Gastrocnemius medialis (tissue), 4 donors: ENCODE measurements around the gene COLQ. TPM values are rescaled to one million over a fixed set of nuclear protein-coding genes. Genes with fewer than 3 reads are reported as not detected.

Experiments used
- ATAC-seq, 2 donors: fragments of 150-250 bp; one replicate each; pipeline ENCODE4 v1.9.1; 2016
- DNase-seq, 2 donors: peaks; one replicate each; pipeline ENCODE4 v3.0.0-alpha.2; 2019
- H3K27ac ChIP-seq, 4 donors: fragments of 200-600 bp; sonication (generic); 1 replicate in 1 of 4; 2 replicates in 3 of 4; pipeline ENCODE4 v1.5.1; 2016 to 2018; ENCODE audit warnings: mild to moderate bottlenecking in 2 of 4, moderate library complexity in 1 of 4
- H3K27me3 ChIP-seq, 3 donors: fragments of 200-600 bp; sonication (generic) in 2 of 3; 1 replicate in 1 of 3; 2 replicates in 2 of 3; pipeline versions ENCODE4 v1.5.1 to v1.6.0; 2016 to 2019; ENCODE audit warnings: mild to moderate bottlenecking in 1 of 3, moderate library complexity in 1 of 3
- H3K36me3 ChIP-seq, 2 donors: fragments of 200-600 bp; sonication (generic) in 1 of 2; one replicate each; pipeline ENCODE4 v1.5.1; 2017 to 2018
- H3K4me1 ChIP-seq, 2 donors: fragments of 200-600 bp; sonication (generic) in 1 of 2; one replicate each; pipeline ENCODE4 v1.5.1; 2016 to 2017; ENCODE audit warnings: mild to moderate bottlenecking in 2 of 2
- H3K4me3 ChIP-seq, 4 donors: fragments of 200-600 bp; sonication (generic) in 3 of 4; 1 replicate in 1 of 4; 2 replicates in 3 of 4; pipeline ENCODE4 v1.5.1; 2016 to 2019; ENCODE audit warnings: mild to moderate bottlenecking in 2 of 4
- H3K9me3 ChIP-seq, 3 donors: fragments of 200-600 bp; sonication (generic) in 2 of 3; 1 replicate in 1 of 3; 2 replicates in 2 of 3; pipeline ENCODE4 v1.5.1; 2016 to 2019
- POLR2A ChIP-seq, 2 donors: fragments of 450-650 bp; IDR thresholded peaks; one replicate each; pipeline ENCODE4 v1.6.1; 2017; ENCODE audit warnings: antibody characterized with exemption in 2 of 2, mild to moderate bottlenecking in 2 of 2, moderate library complexity in 2 of 2
- in situ Hi-C, 4 donors: fragments of 200-750 bp; cut with MboI; loops; one replicate each; pipeline versions ENCODE4 v1.15.0 to v1.8.0; 2017; ENCODE audit warnings: low sequenced_read_pairs in 4 of 4
- intact Hi-C: fragments of 100-400 bp; cut with DNase I; formaldehyde crosslinking; loops from one replicate; pipeline ENCODE4 v1.15.1; 2023; ENCODE audit warnings: low total_unique reads
- microRNA-seq, 2 donors: library from miRNA; unstranded; fragments of <30 nt; microRNA quantifications; one replicate each; pipeline ENCODE4, GENCODE V29; 2016; ENCODE audit warnings: borderline replicate concordance in 2 of 2
- total RNA-seq, 4 donors: library from RNA; depleted of rRNA; stranded (reverse); fragments of >200 nt; gene quantifications; one replicate each; pipeline versions ENCODE4 v1.1.0 to v1.2.3, GENCODE V29; 2016
- TF ChIP-seq, protein P1 (sequence below), 5 experiments: fragments of 450-650 bp in 3 of 5; fragments of 200-600 bp in 2 of 5; sonication (generic) in 2 of 5; IDR thresholded peaks in 4 of 5; conservative IDR thresholded peaks in 1 of 5; 1 replicate in 4 of 5; 2 replicates in 1 of 5; pipeline ENCODE4 v1.5.1; 2016 to 2019; ENCODE audit warnings: antibody characterized with exemption in 5 of 5, mild to moderate bottlenecking in 3 of 5, moderate library complexity in 3 of 5

Gene COLQ
- total RNA-seq, 4 donors from 2014 or later: 2.8 to 4.7 (median 3.0) TPM

DNA sequence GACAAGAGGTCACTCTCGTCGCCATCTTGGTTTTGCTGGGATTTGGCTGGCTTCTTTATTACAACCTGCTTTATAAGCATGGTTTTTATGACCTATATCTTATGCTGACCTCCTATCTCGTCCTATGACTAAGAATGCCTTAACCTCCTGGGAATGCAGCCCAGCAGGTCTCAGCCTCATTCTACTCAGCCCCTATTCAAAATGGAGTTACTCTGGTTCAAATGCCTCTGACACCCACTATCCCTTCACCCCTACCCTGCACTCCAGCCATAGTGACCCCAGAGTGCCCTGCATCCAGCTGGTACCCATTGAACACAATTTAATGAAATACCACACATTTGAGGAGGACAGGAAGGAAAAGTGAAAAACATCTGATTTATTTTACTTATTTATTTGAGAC lies 117.5 kb downstream of the COLQ start:
- H3K4me1 ChIP-seq: no peaks in the 10 kb centered on the region
- no peaks in the 10 kb centered on the region for H3K9me3 ChIP-seq
- no peak overlapping the region for H3K27ac ChIP-seq
- no peaks in the 10 kb centered on the region for H3K27me3 ChIP-seq
- intact Hi-C loops: no loop called here
- no peak overlapping the region for H3K4me3 ChIP-seq
- no peaks in the 10 kb centered on the region for H3K36me3 ChIP-seq
- TF ChIP-seq, protein P1, sequence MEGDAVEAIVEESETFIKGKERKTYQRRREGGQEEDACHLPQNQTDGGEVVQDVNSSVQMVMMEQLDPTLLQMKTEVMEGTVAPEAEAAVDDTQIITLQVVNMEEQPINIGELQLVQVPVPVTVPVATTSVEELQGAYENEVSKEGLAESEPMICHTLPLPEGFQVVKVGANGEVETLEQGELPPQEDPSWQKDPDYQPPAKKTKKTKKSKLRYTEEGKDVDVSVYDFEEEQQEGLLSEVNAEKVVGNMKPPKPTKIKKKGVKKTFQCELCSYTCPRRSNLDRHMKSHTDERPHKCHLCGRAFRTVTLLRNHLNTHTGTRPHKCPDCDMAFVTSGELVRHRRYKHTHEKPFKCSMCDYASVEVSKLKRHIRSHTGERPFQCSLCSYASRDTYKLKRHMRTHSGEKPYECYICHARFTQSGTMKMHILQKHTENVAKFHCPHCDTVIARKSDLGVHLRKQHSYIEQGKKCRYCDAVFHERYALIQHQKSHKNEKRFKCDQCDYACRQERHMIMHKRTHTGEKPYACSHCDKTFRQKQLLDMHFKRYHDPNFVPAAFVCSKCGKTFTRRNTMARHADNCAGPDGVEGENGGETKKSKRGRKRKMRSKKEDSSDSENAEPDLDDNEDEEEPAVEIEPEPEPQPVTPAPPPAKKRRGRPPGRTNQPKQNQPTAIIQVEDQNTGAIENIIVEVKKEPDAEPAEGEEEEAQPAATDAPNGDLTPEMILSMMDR (IDR thresholded peaks at IDR 0.05 in 4 of 5, conservative IDR thresholded peaks at IDR 0.05 in 1 of 5): no peak
- TF ChIP-seq POLR2A (IDR thresholded peaks at IDR 0.05): no peak
- in situ Hi-C loops: loop anchor here in 3 of 4 donors (5.0 to 25.0 kb wide), 4 partner anchors 199 to 292 kb away; partner anchors contain the start of gene CAPN7 (in 2 of the 3)
- ATAC-seq (no peak), DNase-seq (no peak)

DNA sequence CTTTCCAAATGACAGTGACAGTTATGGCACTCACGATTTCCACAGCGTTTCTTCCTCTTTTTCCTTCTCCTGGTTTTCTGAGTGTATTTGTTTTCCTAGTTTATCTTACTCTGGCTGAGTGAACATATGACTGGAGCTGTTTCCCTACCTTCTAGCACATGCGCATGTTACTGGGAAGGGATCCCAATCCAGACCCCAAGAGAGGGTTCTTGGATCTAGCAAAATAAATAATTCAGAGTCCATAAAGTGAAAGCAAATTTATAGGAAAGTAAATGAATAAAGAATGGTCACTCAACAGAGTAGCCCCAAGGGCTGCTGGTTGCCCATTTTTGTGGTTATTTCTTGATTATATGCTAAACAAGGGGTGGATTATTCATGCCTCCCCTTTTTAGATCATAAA lies 118.0 kb downstream of the COLQ start:
- no peaks in the 10 kb centered on the region for H3K4me1 ChIP-seq
- H3K27me3 ChIP-seq: no peaks in the 10 kb centered on the region
- intact Hi-C loops: no loop called here
- no peak overlapping the region for H3K4me3 ChIP-seq
- ATAC-seq (no peak), DNase-seq (no peak)
- no peak overlapping the region for H3K27ac ChIP-seq
- no peaks in the 10 kb centered on the region for H3K9me3 ChIP-seq
- no peaks in the 10 kb centered on the region for H3K36me3 ChIP-seq
- in situ Hi-C loops: loop anchor here in 3 of 4 donors (5.0 to 25.0 kb wide), 4 partner anchors 199 to 291 kb away; partner anchors contain the start of gene CAPN7 (in 2 of the 3)
- TF ChIP-seq, protein P1 (IDR thresholded peaks at IDR 0.05 in 4 of 5, conservative IDR thresholded peaks at IDR 0.05 in 1 of 5): no peak
- no peak for TF ChIP-seq POLR2A (IDR thresholded peaks at IDR 0.05)

DNA sequence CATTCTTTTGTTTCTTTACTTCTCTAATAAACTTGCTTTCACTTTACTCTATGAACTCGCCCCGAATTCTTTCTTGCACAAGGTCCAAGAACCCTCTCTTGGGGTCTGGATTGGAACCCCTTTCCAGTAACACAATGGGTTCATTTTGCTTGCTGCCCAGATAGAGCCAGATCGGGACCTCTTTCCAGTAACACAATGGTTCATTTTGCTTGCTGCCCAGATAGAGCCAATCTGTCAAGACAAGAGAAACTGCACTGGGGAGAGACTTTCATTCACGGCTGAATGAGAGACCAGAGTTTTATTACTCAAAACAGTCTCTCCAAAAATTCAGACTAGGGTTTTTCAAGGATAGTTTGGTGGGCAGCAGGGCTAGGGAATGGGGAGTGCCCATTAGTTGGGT lies 119.6 kb downstream of the COLQ start:
- ATAC-seq: no peak
- in situ Hi-C loops: loop anchor here in 3 of 4 donors (5.0 to 25.0 kb wide), 4 partner anchors 197 to 290 kb away; partner anchors contain the start of gene CAPN7 (in 2 of the 3)
- intact Hi-C loops: no loop called here

More for the DNA sequence above, 119.6 kb downstream of the COLQ start:
- no peak for DNase-seq
- no peak overlapping the region for H3K4me3 ChIP-seq
- no peak overlapping the region for H3K27ac ChIP-seq
- H3K4me1 ChIP-seq: no peaks in the 10 kb centered on the region
- H3K36me3 ChIP-seq: no peaks in the 10 kb centered on the region
- H3K27me3 ChIP-seq: no peaks in the 10 kb centered on the region
- no peak for TF ChIP-seq POLR2A (IDR thresholded peaks at IDR 0.05)
- TF ChIP-seq, protein P1 (IDR thresholded peaks at IDR 0.05 in 4 of 5, conservative IDR thresholded peaks at IDR 0.05 in 1 of 5): no peak
- no peaks in the 10 kb centered on the region for H3K9me3 ChIP-seq

Small RNAs within 50 kb of the gene (microRNA-seq; reads per million reads assigned to microRNA genes)
- 0 reads per million in 2 donors for gene MIR4270

Other genes starting within 250 kb of the COLQ start
- gene SH3BP5, start 189.1 kb downstream of the COLQ start, total RNA-seq: 100 to 1,000 TPM in 2 of 4 donors, 10 to 100 TPM in 2; 31.5 to 111 (median 75.5) TPM
- 10 to 100 TPM in 1 of 4 donors, 1 to 10 TPM in 3; 6.8 to 22.0 (median 7.8) TPM for gene METTL6, start 94.2 kb downstream of the COLQ start, total RNA-seq
- gene EAF1, start 94.1 kb downstream of the COLQ start, total RNA-seq: 10 to 100 TPM in 2 of 4 donors, 1 to 10 TPM in 2; 9.4 to 17.3 (median 10.5) TPM
- 10 to 100 TPM; 23.5 to 27.1 (median 24.5) TPM for gene HACL1, start 79.9 kb upstream of the COLQ start, total RNA-seq
- gene BTD, start 80.0 kb upstream of the COLQ start, total RNA-seq: 10 to 100 TPM; 15.1 to 39.7 (median 26.0) TPM